Cardiac fibroblast (primary cell): ENCODE data around the gene PLEKHG1.
A peak's percentile ranks its signal among the peaks of the same experiment; 100 is the strongest.

Experiments used
- DNase-seq, 2 donors: peaks; one replicate each; pipeline versions ENCODE4 v3.0.0 to v3.0.0-alpha.2; 2010; ENCODE audit warnings: low read depth in 2 of 2
- H3K4me3 ChIP-seq, 2 donors: replicated peaks in 1 of 2; 1 replicate in 1 of 2; 2 replicates in 1 of 2; pipeline ENCODE4 v1.5.1; 2011; ENCODE audit warnings: low read depth in 2 of 2, low read length in 2 of 2, mild to moderate bottlenecking in 2 of 2, moderate library complexity in 1 of 2
- TF ChIP-seq, protein P1 (sequence below): IDR thresholded peaks from one replicate; pipeline ENCODE4 v1.5.1; 2011; ENCODE audit warnings: low read depth, mild to moderate bottlenecking, low read length, inconsistent platforms

The PLEKHG1 gene

GRCh38 chr6:150631283-150631983, 31.7 kb downstream of the PLEKHG1 start:
- no peak overlapping the region for H3K4me3 ChIP-seq
- DNase-seq: no peak
- TF ChIP-seq, protein P1, sequence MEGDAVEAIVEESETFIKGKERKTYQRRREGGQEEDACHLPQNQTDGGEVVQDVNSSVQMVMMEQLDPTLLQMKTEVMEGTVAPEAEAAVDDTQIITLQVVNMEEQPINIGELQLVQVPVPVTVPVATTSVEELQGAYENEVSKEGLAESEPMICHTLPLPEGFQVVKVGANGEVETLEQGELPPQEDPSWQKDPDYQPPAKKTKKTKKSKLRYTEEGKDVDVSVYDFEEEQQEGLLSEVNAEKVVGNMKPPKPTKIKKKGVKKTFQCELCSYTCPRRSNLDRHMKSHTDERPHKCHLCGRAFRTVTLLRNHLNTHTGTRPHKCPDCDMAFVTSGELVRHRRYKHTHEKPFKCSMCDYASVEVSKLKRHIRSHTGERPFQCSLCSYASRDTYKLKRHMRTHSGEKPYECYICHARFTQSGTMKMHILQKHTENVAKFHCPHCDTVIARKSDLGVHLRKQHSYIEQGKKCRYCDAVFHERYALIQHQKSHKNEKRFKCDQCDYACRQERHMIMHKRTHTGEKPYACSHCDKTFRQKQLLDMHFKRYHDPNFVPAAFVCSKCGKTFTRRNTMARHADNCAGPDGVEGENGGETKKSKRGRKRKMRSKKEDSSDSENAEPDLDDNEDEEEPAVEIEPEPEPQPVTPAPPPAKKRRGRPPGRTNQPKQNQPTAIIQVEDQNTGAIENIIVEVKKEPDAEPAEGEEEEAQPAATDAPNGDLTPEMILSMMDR: no peak

- TF ChIP-seq, protein P1: no peak
- no peak overlapping the region for H3K4me3 ChIP-seq
- no peak for DNase-seq
Measured at GRCh38 chr6:150631984-150632642, 32.4 kb downstream of the PLEKHG1 start.

GRCh38 chr6:150632785-150633485, 33.2 kb downstream of the PLEKHG1 start:
- DNase-seq: no peak
- TF ChIP-seq, protein P1: no peak
- no peak overlapping the region for H3K4me3 ChIP-seq

DNA sequence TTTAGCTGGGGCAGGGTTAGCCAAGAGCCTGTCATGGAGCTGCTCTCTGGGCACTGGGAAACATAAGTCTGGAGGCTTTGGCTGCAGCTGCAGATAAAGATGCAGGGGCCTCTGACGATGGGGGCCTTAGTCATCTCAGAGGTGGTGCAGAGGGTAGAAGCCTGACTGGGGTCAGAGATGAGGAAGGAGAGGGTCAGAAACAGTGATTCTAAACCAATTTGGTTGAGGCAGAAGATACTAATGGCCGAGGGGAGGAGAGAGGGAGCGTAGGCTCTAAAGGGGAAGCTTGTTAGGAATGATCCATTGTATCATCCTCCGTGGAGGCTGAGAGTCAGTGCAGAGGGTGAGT, 33.8 kb downstream of the PLEKHG1 start:
- no peak overlapping the region for H3K4me3 ChIP-seq
- DNase-seq: no peak
- TF ChIP-seq, protein P1: no peak

DNA sequence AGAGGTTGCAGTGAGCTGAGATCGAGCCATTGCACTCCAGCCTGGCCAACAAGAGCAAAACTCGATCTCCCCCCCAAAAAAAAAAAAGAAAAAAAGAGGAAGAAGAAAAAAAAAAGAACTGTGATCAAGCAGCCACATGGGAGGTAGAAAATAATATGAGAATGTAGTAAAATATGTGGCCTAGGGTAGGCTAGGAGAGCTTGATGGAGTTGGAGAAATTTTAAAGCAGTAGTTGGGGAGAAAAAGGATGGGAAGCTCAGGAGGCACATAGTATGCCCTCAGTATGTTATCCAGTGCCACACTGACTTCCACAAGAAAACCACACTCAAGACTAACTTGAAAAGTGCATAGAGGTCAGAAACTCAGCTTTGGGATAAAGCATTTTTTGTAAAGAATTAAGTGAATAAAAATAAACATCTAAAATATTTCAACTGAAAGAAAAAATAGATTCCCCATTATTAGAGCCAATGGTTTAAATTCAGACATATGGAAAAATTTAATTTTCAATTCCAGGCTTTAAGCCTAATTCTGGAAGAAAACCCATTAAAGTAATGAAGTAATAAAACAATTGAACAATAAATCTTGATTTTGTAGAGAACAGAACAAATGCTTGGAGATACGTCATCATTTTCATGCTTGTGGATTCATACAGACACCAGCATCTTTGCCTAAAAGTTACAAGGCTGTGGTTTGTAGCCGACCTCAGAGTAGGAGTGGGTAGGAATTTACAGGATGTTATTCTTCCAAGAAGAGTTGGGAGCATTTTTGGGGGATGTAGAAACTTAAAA, 34.7 kb downstream of the PLEKHG1 start:
- DNase-seq: peak in 1 of 2 donors; percentile 2
- H3K4me3 ChIP-seq: no peak overlapping the region
- TF ChIP-seq, protein P1: no peak

- TF ChIP-seq, protein P1: no peak
- H3K4me3 ChIP-seq: no peak overlapping the region
- DNase-seq: no peak
Measured at GRCh38 chr6:150634964-150635292, 35.2 kb downstream of the PLEKHG1 start.
